Ovary (tissue), 9 donors: ENCODE data around the gene OSBPL1A. TPM values are rescaled to one million over a fixed set of nuclear protein-coding genes. Genes with fewer than 3 reads are reported as not detected.

Source experiments
- DNase-seq, 5 donors: peaks; one replicate each; pipeline ENCODE4 v3.0.0-alpha.2; 2019 to 2020
- H3K27ac ChIP-seq, 2 donors: fragments of 200-600 bp; one replicate each; pipeline versions ENCODE4 v1.5.1 to v1.8.0; 2019 to 2022
- H3K27me3 ChIP-seq: fragments of 200-600 bp; one replicate; pipeline ENCODE4 v1.8.0; 2022
- H3K36me3 ChIP-seq: fragments of 200-600 bp; sonication (generic); one replicate; pipeline ENCODE4 v1.5.1; 2019
- H3K4me1 ChIP-seq: one replicate; pipeline ENCODE4 v1.8.1; 2013; ENCODE audit warnings: mild to moderate bottlenecking, moderate library complexity; ENCODE audit not compliant: insufficient read depth
- H3K4me3 ChIP-seq: fragments of 200-600 bp; sonication (generic); one replicate; pipeline ENCODE4 v1.5.1; 2017
- H3K9me3 ChIP-seq, 2 donors: fragments of 200-600 bp in 1 of 2; sonication (generic) in 1 of 2; one replicate each; pipeline versions ENCODE4 v1.5.1 to v1.8.1; 2013 to 2019; ENCODE audit warnings: mild to moderate bottlenecking in 1 of 2, moderate library complexity in 1 of 2
- EP300 ChIP-seq: sonication (generic); formaldehyde crosslinking; IDR thresholded peaks from one replicate; pipeline ENCODE4 v1.6.1; 2017; ENCODE audit warnings: antibody characterized with exemption
- POLR2A ChIP-seq: fragments of 450-650 bp; IDR thresholded peaks from one replicate; pipeline ENCODE4 v1.6.1; 2017; ENCODE audit warnings: antibody characterized with exemption, mild to moderate bottlenecking, moderate library complexity
- WGBS, 3 donors: extraction: QIAGEN DNeasy Blood & Tissue Kit in 1 of 3; methylation state at CpG; one replicate each; pipeline versions ENCODE4 v1.1.5 to v1.1.7; 2013 to 2017; 5-methylcytosine and 5-hydroxymethylcytosine counted together
- intact Hi-C, 4 donors: fragments of 100-400 bp; cut with DNase I; formaldehyde crosslinking; loops; one replicate each; pipeline versions ENCODE4 v1.11.0 to v1.15.1; 2022 to 2023
- polyA plus RNA-seq, 2 donors: library from polyadenylated mRNA; stranded (reverse); fragments of 200-250 nt in 1 of 2; fragments of 350-450 nt in 1 of 2; fragmentation: Illumina TruSeq in 1 of 2; extraction: RNeasy Lipid Tissue Mini Kit (QIAGEN cat#74804) in 1 of 2; gene quantifications; one replicate each; pipeline ENCODE4 v1.2.3, GENCODE V29; 2013 to 2014
- total RNA-seq, 7 donors: library from RNA; depleted of rRNA in 2 of 7; stranded (reverse); fragments of >200 nt in 2 of 7; fragmentation: NEBNext Ultra II Directional in 3 of 7; extraction: Animal tissue kit (Norgen Biotek cat#: 25700) in 3 of 7; gene quantifications; one replicate each; pipeline versions ENCODE4 v1.1.0 to v1.2.4, GENCODE V29; 2016 to 2023
- TF ChIP-seq, protein P1 (sequence below), 3 donors: fragments of 450-650 bp in 2 of 3; fragments of 200-600 bp in 1 of 3; IDR thresholded peaks; one replicate each; pipeline versions ENCODE4 v1.5.1 to v1.8.0; 2016 to 2022; ENCODE audit warnings: antibody characterized with exemption in 3 of 3, mild to moderate bottlenecking in 1 of 3
- donor health status: DM: no; HTN: no; CAD: no; lungs with moderate emphysema.
- donor health status: DM: no; HTN: no; CAD: no.
- donor health status: Bipolar disorder and iron deficiency.
- donor health status: DM: yes; HTN: yes; CAD: no.
- donor health status: DM: no; HTN: no; CAD: no.
- donor health status: DM: yes; HTN: yes; CAD: no.

OSBPL1A gene
- total and polyA plus RNA-seq, 9 donors: 28.1 to 68.9 (median 40.2) TPM

DNA sequence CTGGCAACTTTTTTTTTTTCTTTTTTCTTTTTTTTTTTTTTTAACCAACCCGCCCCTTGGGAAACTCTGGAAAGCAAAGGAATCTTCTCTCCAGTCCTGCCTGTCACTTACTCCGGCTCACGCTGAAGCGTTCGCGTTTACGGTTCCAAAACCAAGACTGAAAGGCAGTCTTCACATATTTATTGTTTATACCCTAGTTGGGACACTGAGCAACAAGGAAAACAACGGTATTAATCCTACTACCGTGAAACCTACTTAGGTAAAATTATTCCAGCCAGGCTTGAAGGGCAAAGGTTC, 125.4 kb downstream of the OSBPL1A start:
- Histone ChIP-seq H3K4me1 (peaks cover 1% of the 10 kb centered on the region), H3K27ac (peak overlapping the region; percentile 89 to 94), H3K4me3 (peak overlapping the region; percentile 57), H3K27me3 (no peaks in the 10 kb centered on the region), H3K36me3 (no peaks in the 10 kb centered on the region), H3K9me3 (no peaks in the 10 kb centered on the region)
- no peak for DNase-seq
- intact Hi-C loops: no loop called here
- 1 to 2% (median 1%) methylated on average over 9 of the region's 9 CpGs for WGBS, 3 donors
- TF ChIP-seq POLR2A: no peak
- no peak for TF ChIP-seq EP300
- TF ChIP-seq, protein P1, sequence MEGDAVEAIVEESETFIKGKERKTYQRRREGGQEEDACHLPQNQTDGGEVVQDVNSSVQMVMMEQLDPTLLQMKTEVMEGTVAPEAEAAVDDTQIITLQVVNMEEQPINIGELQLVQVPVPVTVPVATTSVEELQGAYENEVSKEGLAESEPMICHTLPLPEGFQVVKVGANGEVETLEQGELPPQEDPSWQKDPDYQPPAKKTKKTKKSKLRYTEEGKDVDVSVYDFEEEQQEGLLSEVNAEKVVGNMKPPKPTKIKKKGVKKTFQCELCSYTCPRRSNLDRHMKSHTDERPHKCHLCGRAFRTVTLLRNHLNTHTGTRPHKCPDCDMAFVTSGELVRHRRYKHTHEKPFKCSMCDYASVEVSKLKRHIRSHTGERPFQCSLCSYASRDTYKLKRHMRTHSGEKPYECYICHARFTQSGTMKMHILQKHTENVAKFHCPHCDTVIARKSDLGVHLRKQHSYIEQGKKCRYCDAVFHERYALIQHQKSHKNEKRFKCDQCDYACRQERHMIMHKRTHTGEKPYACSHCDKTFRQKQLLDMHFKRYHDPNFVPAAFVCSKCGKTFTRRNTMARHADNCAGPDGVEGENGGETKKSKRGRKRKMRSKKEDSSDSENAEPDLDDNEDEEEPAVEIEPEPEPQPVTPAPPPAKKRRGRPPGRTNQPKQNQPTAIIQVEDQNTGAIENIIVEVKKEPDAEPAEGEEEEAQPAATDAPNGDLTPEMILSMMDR (IDR thresholded peaks at IDR 0.05): no peak

DNA sequence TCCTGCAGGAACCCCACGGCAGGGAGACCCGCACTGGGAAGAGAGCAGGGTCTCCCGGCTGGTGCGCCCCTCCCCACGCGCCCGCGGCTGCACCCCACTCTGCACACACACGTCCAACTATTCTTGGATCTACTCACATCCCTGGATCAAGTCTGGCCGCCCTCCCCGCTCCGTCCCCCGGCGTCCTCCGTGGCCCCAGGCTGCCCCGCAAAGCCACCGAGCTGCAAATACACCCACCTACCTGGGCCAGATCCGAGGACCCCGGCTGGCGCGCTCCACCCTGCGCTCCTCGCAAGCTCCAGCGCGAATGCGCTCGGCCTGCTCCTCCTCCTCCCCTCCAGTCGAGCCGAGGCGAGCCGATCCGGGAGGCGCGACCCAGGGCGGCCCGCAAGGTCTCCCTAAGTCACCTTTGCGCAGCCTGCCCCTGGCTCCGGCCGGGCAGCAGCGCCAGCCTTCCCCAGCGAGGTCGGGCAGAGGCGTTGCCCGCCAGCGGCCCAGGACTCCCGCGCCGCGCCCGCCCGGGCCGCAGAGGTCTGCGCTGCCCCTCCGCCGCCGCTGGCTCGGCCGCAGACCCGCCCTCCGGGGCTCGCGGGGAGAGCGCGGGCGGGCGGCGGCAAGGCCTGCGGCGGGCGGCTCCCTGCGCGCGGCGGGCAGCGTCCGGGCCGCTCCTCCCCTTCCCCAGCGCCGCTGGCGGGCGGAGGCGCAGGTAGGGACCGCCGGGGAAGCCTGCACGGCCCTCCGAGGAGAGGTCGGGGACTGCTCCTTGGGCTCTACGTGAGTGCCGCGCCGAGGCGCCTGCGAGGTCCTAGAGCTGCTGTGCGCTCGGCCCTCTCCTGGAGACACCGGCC, 126.0 kb downstream of the OSBPL1A start:
- Histone ChIP-seq H3K9me3 (no peaks in the 10 kb centered on the region), H3K36me3 (no peaks in the 10 kb centered on the region), H3K27ac (peak overlapping the region; percentile 89 to 94), H3K4me1 (peaks cover 1% of the 10 kb centered on the region), H3K27me3 (no peaks in the 10 kb centered on the region), H3K4me3 (peak overlapping the region; percentile 57)
- peak; percentile 68 to 83 (median 74) for DNase-seq
- TF ChIP-seq, protein P1 (IDR thresholded peaks at IDR 0.05): peak in 1 of 3 donors; percentile 32
- TF ChIP-seq EP300 (no peak), POLR2A (no peak)
- 1% methylated on average over 77 to 96 of the region's 96 CpGs for WGBS, 3 donors
- intact Hi-C loops: no loop called here

DNA sequence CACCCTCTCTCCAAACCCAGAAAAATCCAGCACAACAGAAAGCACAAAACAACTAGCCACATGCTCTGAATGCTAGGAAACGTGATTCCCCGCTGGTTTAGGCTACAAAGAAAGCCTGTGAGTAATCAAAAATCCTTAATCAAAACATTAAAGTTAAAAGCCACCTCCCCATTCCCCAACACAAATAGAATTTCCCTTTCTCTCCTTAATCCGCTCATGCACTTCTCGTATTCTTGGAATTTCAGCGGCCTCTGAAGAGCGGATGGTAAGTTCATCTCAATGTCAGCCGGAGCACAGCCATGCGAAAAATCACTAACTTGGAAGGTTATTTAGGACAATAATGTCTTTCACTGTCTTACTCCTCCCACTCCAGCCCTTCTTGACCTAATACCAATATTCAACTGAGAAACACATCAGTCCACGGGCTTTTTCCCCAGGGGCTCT, 126.7 kb downstream of the OSBPL1A start:
- TF ChIP-seq, protein P1 (IDR thresholded peaks at IDR 0.05): no peak
- no peak for TF ChIP-seq POLR2A
- TF ChIP-seq EP300: no peak
- no peak for DNase-seq
- Histone ChIP-seq H3K36me3 (no peaks in the 10 kb centered on the region), H3K27ac (peak overlapping the region; percentile 89 to 94), H3K4me1 (peaks cover 1% of the 10 kb centered on the region), H3K9me3 (no peaks in the 10 kb centered on the region), H3K4me3 (peak overlapping the region; percentile 57), H3K27me3 (no peaks in the 10 kb centered on the region)
- 1 to 2% (median 2%) methylated on average over 9 of the region's 9 CpGs for WGBS, 3 donors
- intact Hi-C loops: no loop called here

DNA sequence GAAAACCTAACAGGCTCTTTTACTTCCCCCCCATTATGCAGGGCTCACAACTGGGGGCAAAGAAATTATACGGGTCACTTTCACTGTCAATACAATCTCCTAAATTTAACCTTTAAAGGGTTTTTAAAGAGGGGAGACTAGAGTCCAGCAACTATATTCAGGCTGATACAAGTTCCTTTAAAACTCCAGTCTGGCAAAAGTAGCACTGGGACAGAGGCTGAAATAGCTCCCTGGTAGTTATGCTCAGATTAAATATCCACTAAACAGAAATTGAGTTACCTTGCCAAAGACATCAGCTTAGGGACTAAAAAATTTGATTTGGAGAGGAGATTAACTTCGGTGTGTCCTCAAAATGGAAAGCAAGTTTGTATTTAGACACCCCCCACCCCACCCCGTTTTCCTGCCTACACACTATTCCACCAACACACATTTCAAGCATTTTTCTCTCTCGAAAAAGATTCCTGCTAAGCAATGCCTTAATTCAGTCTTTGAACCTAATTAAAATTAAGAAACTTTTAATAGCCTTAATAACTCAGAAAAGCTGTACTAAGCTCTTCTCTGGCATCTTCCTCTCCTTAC, 127.2 kb downstream of the OSBPL1A start:
- Histone ChIP-seq H3K4me3 (peak overlapping the region; percentile 57), H3K9me3 (no peaks in the 10 kb centered on the region), H3K27me3 (no peaks in the 10 kb centered on the region), H3K4me1 (peaks cover 1% of the 10 kb centered on the region), H3K27ac (peak overlapping the region in 1 of 2 donors; percentile 94), H3K36me3 (no peaks in the 10 kb centered on the region)
- TF ChIP-seq EP300: no peak
- TF ChIP-seq, protein P1 (IDR thresholded peaks at IDR 0.05): no peak
- no peak for TF ChIP-seq POLR2A
- intact Hi-C loops: no loop called here
- WGBS, 3 donors: 5 to 13% (median 12%) methylated on average over 4 of the region's 4 CpGs
- no peak for DNase-seq
